ENCODE measurements around the gene ALPP.
A peak's percentile ranks its signal among the peaks of the same experiment; 100 is the strongest.

Gene ALPP

DNA sequence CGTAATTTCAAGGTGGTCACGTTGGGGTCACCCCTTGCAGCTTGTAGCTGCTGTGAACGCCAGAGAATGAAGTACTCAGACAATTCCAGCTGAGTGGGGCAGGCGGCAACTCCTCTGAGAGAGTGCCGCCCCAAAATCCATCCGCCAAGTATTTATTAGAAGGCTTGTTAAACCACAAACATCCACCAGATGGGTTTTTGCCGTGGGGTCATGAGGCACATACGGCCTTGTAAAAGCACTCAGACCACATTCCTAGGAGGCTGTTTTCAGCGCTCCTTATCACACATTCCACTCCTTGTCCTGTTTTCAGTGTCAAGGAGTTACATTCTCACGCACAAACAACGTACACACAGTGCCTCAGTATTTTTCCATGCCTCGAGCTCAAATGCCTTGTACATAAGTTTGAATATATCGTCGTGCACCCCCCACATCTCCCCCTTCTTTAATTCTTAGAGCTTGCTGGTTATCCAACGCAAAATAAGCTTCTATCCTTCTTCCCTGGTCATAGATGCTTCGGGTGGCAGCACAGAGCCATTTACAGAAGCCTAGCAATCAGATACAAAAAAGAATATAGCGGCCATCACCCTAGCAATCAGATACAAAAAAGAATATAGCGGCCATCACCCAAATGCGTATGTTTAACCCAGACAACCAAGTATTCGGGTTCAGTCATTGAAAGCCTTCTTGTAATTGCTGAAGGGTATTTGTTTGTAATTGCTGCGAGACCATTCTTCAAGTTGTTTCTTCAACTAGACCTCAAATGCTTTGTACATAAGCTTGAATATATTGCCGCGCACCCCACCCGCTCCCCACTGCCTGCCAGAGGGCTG is 7.3 kb downstream of the ALPP start:
- no peak for TF ChIP-seq CTCF (IDR thresholded peaks at IDR 0.05; ENCODE audit: low read depth, low read length)
- peak; percentile 18 for DNase-seq (ENCODE audit: extremely low read depth, low read depth)

DNA sequence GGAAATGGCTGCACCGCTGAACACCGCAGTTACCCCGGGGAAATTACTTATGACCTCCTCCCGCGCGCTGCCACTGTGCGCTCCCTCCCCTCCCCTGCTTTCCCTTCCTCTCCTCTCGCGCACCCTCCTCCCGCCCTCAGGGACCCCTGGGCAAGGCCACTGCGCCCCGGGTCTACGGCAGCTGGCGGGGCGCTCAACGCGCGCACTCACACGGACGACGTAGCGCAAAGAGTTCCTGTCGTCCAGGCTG is 7.9 kb downstream of the ALPP start:
- no peak for DNase-seq (ENCODE audit: extremely low read depth, low read depth)
- no peak for TF ChIP-seq CTCF (IDR thresholded peaks at IDR 0.05; ENCODE audit: low read depth, low read length)

GRCh38 chr2:232386740-232387450 is 8.3 kb downstream of the ALPP start:
- TF ChIP-seq CTCF (IDR thresholded peaks at IDR 0.05; ENCODE audit: low read depth, low read length) = no peak

DNA sequence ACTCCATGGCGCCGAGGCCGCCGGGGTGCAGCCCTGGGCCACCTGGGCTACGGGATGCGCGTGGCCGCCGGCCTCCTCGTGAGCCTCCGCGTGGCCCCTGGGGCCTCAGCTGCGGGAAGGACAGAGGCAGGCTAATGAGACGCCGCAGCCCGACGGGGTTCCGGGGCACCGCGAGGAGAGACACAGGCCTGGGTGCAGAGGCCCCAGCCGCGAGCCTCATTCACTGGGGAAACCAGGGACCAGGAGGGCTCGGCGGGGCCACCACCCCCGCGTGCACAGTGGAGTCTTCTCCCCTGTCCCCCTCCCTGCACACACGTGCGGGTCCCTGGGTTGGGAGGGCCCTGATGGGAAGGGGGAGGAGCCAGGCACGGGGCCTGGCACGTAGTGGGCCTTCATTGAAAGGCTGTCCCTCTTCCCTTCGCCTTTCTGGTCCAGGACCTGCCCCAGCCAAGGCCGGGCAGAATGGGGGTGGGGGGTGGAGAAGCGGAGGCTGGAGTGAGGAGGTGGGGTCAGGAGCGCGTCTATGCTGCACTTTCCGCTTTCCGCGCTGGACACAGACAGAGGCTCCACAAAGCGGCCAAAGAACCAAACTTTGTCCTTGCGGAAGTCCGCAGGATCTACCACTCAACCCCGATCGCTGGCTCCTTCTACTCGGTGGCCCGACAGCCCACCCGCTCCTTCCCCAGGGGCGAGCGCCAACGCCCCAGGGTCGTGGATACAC is 9.1 kb downstream of the ALPP start:
- no peak for TF ChIP-seq CTCF (IDR thresholded peaks at IDR 0.05; ENCODE audit: low read depth, low read length)
- no peak for DNase-seq (ENCODE audit: extremely low read depth, low read depth)

More at GRCh38 chr2:232386740-232387450, 8.3 kb downstream of the ALPP start:
- DNase-seq (ENCODE audit: extremely low read depth, low read depth) = no peak

DNA sequence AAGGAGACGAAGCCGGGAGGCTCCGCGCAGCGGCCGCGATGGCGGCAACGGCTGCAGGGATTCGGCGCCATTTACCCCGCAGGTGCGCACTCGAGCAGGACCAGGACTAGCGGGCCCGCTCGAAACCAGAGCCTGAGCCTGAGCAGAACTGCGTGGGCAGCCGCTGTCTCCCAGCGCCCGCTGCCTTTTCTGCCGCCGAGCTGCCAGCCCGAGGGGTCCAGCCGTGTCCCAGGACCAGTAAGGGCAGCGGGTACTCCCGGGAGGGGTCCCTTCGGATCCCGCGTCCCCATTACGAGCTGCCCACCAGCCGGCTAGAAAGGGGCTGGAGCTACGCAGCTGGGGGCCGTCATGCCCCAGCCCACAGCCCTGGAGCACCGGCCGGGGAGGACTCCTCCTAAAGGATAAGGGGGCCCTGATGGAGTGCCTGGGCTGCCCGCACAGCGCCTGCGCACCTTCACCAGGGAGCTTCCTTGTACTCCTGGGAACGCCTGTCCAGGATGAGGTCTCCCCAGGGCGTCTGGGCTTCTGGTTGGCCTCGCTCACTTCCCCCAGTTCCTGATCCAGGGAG is 9.9 kb downstream of the ALPP start:
- DNase-seq (ENCODE audit: extremely low read depth, low read depth) = no peak
- no peak for TF ChIP-seq CTCF (IDR thresholded peaks at IDR 0.05; ENCODE audit: low read depth, low read length)

DNA sequence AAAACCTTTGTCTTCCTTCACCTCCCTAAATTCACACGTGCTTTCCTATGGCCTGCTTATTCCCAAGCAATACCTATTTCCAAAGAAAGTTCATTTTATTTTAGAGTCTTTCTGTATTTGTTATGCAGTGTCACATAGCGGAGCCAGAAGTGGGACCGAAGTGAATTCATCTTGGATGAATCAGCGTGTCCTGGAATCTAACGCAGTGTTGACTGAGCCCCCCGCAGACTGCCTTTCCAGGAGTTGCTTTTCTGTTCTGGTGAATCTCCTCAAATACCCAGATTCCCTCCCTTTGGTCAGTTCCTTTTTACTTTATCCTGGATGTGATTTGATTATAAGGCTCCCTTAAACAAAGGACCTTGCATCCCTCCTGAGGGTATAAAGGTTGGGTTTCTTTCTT is 10.8 kb downstream of the ALPP start:
- DNase-seq (ENCODE audit: extremely low read depth, low read depth) = no peak
- TF ChIP-seq CTCF (IDR thresholded peaks at IDR 0.05; ENCODE audit: low read depth, low read length) = no peak

All from AG09319 (cell line).